Prostate gland (tissue), 2 donors: ENCODE measurements around the gene NUDT1.

Experiments
- POLR2A ChIP-seq: fragments of 450-650 bp; IDR thresholded peaks from one replicate; pipeline ENCODE4 v1.6.1; 2016; ENCODE audit warnings: antibody characterized with exemption, mild to moderate bottlenecking
- POLR2AphosphoS5 ChIP-seq: sonication (generic); formaldehyde crosslinking; IDR thresholded peaks from one replicate; pipeline ENCODE4 v1.6.1; 2017; ENCODE audit warnings: antibody characterized with exemption
- TF ChIP-seq, protein P1 (sequence below), 4 experiments: fragments of 200-600 bp in 2 of 4; fragments of 450-650 bp in 2 of 4; sonication (generic) in 2 of 4; IDR thresholded peaks; 1 replicate in 3 of 4; 2 replicates in 1 of 4; pipeline ENCODE4 v1.5.1; 2016 to 2019; ENCODE audit warnings: antibody characterized with exemption in 4 of 4, mild to moderate bottlenecking in 2 of 4, moderate library complexity in 2 of 4

DNA sequence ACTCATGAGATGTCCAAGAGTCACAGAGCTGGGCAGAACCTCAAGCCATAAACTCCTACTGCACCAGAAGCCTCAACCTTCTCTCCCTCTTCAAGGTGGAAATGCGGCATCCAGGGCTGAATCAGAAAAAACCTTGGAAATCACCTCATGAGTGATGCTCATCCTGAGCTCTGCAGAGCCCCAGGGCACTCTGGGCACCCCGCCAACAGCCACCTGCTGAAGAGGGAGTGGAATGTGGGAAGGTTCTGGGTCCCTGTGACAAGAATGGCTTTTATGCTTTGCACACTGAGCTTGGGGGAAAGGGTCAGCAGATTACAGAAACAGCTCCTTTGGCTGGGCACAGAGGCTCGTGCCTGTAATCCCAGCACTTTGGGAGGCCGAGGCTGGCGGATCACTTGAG is 18.8 kb downstream of the NUDT1 start:
- TF ChIP-seq POLR2A (no peak), POLR2AphosphoS5 (no peak)
- TF ChIP-seq, protein P1, sequence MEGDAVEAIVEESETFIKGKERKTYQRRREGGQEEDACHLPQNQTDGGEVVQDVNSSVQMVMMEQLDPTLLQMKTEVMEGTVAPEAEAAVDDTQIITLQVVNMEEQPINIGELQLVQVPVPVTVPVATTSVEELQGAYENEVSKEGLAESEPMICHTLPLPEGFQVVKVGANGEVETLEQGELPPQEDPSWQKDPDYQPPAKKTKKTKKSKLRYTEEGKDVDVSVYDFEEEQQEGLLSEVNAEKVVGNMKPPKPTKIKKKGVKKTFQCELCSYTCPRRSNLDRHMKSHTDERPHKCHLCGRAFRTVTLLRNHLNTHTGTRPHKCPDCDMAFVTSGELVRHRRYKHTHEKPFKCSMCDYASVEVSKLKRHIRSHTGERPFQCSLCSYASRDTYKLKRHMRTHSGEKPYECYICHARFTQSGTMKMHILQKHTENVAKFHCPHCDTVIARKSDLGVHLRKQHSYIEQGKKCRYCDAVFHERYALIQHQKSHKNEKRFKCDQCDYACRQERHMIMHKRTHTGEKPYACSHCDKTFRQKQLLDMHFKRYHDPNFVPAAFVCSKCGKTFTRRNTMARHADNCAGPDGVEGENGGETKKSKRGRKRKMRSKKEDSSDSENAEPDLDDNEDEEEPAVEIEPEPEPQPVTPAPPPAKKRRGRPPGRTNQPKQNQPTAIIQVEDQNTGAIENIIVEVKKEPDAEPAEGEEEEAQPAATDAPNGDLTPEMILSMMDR (IDR thresholded peaks at IDR 0.05): no peak
